Stimulated activated CD8-positive, alpha-beta memory T cell treated with anti-CD3 and anti-CD28 coated beads, Interleukin-15, amount 100 ng/mL, for 24 hours (primary cell): ENCODE data around the gene UBALD2.
"Not testable (repeated sequence)": the region's sequence is repeated elsewhere in the genome, so short reads cannot be mapped to it uniquely, and the experiment has no call there.

Experiments
- DNase-seq: peaks from one replicate; pipeline ENCODE4 v3.0.0-alpha.2; 2020; ENCODE audit warnings: low read depth

UBALD2 gene

DNA sequence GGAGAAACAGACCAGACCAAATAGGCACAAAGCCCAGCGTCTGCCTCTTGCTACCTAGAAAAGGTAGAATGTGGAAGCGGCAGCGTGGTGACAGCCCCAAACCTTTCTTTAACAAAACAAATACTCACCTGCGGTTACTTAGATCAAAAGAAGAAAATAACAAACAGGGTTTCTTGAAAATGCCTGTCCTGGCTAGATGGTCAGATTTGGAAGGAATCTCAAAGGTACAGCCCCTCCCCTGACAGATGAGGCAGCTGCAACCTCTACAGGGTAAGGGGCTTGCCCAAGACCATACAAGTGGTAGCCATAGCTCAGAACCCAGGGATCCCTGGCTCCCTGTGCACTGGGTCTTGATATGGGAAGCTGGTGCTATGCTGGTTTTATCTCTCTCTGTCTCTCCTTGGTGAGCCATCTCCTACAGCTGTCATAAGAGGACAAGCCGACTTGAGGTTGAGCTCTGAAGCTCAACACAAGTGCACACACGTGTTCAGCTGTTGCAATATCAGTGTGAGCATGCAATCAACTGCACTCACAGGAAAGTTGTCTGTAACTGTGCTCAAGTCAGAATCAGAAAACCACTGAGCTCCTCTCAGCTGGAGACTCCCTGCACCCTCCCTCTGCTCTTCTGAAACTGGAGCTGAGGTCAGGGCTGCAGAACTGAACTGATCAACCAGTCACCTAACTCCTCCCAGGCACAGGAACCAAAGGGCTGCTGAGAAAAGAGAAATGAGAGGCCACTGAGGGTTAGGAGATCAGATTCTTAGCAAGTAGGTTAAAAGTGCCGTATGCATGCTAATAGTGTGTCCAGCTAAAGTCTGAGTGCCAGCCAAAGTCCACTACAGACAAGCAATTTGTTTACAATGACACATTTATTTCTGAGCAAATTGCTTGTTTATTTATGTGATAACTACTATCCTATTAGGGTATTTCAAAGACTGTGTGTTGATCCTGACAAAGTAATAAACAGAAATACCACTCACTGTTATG lies 18.8 kb upstream of the UBALD2 start:
- no peak for DNase-seq

DNA sequence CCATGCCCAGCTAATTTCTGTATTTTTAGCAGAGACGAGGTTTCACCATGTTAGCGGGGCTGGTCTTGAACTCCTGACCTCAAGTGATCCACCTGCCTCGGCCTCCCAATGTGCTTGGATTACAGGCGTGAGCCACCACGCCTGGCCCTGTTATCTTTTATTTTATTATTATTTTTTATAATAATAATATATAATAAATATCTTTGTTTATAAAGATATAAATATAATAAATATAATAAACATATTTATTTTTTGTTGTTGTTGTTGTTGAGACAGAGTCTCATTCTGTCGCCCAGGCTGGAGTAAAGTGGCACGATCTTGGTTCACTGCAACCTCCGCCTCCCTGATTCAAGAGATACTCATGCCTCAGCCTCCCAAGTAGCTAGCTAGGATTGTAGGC lies 17.8 kb upstream of the UBALD2 start:
- DNase-seq, result no peak

DNA sequence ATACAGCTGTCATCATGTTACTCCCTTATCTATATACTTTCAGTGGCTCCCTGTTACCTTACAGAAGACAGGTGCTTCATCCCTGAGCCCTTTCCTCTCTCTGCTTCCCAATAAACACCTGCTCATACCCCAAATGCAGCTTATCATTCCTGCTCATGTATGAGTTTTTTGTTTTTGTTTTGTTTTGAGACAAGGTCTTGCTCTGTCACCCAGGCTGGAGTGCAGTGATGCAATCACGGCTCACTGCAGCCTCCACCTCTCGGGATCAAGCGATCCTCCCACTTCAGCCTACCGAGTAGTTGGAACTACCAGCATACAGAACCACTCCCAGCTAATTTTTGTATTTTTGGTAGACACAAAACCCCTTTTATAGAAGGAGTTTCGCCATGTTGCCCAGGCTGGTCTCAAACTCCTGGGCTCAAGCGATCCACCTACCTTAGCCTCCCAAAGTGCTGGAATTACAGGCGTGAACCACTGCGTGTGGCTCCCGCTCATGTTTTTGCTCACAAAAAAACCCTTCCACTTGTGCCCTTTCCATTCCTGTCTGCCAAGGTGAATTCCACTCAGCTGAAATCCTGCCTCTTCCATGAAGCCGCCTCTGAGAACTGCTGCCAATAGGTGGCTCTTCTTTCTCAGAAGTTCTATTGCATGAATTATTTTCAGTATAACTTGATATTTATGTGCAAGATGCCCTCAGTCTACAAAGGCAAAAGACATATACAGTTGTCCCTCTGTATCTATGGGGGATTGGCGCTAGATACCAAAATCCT lies 16.9 kb upstream of the UBALD2 start:
- DNase-seq, result no peak

DNA sequence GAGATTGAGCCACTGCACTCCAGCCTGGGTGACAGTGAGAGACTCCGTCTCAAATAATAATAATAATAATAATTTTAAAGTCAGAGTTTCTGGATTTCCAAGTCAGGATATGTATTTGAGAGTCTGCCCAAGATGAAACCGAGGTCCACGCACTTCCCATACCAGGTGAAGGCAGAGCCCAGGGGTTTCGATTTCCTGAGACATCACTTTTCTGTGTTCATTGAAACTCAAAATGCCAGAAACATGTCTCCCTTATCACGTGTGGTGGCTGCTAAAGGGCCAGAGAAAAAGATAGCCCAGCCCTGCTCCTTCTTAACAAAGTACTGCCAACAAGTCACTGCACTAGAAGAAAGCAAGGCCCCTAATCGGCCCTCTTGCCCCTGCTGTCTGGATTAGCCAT lies 15.0 kb upstream of the UBALD2 start:
- no peak for DNase-seq

DNA sequence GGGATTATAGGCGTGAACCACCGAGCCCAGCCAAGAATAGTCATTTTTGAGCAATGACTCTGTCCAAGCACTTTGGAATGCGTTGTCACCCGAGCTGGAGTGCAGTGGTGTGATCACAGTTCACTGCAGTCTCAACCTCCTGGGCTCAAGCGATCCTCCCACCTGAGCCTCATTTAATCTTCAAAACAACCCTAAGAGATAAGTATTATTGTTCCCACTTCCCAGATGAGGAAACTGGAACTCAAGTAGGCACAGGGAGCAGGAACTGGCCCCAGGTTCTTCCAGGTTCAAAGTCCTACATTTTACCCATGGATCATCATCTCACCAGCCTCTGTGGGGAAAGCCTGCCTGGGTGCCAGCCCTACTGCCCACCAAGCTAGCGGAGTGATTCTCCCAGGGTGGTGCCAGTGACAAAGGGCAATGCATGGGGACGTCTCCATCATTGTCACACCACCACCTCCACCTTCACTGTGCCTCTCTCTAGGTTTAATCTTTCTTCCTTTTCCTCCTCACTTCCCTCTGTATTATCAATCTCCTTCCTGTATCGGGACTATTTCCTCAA lies 13.6 kb upstream of the UBALD2 start:
- no peak for DNase-seq

DNA sequence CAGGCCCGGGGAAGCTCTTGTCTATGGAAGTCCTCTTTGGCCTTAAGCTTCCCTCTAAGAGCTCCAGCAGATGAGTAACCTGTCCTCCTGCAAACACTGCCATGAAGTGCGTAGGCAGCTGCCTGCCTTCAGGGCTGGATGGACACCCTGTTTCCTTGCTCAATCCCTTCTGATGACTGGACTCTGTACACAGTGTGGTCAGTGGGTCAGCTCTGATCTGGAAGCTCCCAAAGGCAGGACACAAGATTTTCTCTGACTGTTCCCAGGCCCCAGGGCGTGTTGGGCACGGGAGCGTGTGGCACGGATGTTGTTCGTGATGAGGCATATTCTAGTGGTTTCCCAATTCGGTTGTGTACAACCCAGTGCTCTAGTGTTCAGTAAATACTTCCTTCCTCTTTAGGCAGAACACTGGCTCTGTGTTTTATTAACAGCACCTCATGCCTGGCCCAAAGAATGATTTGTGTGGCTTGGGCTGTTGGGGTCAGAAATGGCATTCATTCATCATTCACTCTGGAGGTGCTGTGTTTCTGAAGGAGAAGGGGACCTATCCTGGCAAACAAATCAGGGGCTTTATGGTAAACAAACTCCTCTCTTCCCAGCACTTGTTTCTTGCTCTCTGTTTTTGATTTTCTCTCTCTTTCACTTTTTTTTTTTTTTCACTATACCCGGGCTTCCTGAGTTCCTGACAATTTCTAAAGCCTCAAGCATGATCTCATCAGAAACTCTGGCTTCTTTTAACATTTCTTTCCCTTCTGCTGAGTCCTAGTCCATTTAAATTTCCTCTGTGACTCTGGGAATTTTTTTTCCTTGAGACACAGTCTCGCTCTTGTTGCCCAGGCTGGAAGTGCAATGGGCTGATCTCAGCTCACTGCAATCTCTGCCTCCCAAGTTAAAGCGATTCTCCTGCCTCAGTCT lies 12.9 kb upstream of the UBALD2 start:
- DNase-seq, result no peak

DNA sequence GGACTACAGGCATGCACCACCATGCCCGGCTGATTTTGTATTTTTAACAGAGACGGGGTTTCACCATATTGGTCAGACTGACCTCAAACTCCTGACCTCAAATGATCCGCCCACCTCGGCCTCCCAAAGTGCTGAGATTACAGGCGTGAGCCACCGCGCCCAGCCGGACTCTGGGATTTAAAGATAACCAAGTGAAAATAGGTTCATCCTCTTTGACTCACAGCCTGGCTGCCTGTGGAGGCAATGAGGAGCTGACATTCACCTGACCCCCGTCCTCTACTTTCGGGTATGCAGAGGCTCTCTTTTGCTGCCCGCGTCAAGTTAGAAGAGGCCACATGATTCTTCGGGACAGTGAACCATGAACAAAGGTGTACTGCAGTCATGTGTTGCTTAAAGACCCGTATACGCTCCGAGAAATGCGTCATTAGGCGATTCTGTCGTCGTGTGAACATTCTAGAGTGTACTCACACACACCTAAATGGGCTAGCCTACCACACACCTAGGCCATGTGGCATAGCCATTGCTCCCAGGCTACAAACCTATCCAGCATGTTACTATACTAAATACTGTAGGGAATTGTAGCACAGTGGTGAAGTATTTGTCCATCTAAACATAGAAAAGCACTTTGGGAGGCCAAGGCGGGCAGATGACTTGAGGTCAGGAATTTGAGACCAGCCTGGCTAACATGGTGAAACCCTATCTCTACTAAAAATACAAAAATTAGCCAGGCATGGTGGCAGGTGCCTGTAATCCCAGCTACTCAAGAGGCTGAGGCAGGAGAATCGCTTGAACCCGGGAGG lies 12.0 kb upstream of the UBALD2 start:
- DNase-seq, result not testable (repeated sequence)

DNA sequence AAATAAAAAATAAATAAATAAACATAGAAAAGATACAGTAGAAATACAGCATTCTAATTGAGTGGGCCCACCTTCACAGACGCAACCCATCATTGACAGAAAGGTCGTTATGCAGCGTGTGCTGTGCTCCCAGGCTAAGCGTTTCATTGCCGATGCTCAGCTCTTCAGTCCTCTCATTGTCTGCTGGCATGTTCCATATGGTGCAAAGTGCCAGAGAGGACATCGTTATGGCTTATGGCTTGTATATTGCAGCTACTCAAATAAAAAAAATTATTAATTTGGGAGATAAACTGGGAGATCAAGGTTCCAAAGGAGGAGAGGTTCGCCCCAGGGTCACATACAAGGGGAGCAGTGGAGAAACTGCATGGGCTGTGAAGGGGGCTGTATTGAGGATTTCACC lies 11.3 kb upstream of the UBALD2 start:
- no peak for DNase-seq

DNA sequence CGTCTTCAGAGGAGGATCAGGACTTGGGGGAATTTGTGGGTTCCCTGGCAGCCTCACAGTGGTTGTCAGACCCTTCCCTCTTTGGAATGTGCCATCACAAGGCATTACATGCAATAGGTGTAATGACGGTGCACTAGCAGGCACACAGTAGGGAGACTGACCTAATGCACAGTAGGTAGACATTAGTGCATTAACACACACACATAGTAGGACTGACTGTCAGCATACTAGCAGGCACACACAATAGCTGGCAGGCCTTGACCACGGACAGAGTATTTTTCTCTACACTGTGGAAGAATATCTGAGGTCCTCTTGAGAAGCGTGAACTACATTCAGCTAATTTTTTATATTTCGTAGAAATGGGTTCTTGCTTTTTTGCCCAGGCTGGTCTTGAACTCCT lies 10.9 kb upstream of the UBALD2 start:
- DNase-seq, result no peak

DNA sequence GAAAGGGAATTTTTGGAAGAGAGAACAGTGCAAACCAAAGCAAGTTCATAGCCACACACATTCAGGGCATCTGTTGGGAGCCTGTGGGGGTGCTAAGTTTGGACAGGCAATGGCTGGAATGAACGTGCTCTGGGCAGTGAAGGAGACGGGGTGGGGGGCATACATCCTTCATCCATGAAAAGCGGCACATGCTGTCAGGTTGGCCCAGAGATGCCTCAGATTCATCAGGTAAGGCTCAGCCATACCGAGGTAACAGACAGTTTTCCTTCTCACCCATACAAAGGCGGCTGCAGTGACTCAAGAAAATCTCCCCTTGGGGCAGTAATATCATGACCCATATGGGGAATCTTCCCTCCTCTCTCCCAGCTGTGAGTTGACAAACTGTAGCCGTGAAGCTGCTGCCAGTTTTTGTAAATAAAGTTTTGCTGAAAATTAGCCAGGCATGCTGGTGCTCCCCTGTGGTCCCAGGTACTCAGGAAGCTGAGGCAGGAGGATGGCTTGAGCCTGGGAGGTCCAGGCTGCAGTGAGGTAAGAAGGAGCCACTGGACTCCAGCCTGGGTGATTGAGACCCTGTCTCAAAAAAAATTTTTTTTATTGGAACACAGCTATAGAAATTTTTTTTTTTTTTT lies 9.2 kb upstream of the UBALD2 start:
- DNase-seq, result no peak

DNA sequence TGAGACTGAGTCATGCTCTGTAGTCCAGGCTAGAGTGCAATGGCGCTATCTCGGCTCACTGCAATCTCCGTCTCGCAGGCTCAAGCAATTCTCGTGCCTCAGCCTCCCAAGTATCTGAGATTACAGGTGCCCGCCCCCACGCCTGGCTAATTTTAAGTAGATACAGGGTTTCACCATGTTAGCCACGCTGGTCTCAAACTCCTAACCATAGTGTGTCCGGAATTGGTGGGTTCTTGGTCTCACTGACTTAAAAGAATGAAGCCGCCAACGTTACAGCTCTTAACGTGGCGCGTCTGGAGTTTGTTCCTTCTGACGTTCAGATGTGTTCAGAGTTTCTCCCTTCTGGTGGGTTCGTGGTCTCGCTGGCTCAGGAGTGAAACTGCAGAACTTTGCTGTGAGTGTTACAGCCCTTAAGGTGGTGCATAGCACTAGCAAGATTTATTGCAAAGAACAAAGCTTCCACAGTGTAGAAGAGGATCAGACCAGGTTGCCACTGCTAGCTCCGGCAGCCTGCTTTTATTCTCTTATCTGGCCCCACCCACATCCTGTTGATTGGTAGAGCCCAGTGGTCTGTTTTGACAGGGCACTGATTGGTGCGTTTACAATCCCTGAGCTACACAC lies 8.6 kb upstream of the UBALD2 start:
- DNase-seq, result not testable (repeated sequence)

DNA sequence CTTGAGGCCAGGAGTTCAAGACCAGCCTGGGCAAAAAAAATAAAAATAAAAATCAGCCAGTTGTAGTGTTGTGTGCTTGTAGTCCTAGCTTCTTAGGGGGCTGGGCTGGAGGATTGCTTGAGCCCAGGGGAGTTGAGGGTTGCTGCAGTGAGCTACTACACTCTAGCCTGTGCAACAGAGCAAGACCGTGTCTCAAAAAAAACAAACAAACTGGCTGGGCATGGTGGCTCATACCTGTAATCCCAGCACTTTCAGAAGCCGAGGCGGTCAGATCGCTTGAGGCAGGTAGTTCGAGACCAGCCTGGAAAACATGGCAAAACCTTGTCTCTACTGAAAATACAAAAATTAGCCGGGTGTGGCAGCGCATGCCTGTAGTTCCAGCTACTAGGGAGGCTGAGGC lies 4.9 kb upstream of the UBALD2 start:
- DNase-seq, result no peak

DNA sequence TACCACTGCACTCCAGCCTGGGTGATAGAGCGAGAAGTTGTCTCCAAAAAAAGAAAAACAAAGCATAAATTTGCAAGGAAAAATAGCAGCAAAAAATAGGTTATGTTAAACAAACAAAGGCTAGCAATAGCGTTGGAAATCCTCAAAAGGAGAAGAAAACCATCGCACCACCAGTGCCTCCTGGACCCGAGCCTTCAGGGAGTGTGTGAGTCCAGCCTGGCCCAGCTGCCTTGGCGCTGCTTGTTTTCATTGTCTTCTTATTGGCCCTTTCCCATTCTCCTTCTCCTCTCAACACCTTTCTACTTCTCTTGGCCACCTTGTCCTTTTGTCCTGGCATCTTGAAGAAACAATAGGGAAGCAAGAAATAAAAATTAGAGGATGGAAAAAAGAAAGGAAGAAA lies 4.5 kb upstream of the UBALD2 start:
- DNase-seq, result no peak

DNA sequence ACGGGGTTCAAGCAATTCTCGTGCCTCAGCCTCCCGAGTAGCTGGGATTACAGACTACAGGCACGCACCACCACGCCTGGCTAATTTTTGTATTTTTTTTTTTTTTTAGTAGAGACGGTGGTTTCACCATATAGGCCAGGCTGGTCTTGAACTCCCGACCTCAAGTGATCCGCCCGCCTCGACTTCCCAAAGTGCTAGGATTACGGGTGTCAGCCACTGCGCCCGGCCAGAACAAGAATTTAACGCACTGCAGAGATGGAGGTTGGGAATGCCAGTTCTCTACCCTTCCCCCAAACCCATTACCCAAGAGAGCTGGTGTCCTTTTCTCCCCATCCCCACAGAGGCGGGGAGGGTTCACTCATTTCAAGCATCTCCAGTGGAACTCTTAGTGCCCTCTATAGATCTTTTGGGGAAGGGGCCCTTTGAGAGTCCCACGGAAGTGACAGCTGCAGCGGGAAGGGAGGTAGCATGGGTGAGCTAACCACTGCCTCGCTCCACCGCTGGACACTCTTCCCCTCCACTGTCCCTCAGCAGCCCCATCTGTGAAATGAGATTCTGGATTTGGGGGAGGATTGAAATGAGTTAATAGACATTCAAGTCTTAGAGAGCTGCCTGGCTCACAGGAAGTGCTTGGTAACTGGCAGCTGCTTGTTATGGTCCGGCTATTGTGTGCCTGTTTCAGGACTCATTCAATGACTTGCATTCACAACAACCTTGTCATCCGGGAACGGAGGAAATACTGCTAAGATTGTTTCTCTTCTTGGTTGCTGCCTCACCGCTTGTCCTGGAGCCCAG lies 3.5 kb upstream of the UBALD2 start:
- no peak for DNase-seq

DNA sequence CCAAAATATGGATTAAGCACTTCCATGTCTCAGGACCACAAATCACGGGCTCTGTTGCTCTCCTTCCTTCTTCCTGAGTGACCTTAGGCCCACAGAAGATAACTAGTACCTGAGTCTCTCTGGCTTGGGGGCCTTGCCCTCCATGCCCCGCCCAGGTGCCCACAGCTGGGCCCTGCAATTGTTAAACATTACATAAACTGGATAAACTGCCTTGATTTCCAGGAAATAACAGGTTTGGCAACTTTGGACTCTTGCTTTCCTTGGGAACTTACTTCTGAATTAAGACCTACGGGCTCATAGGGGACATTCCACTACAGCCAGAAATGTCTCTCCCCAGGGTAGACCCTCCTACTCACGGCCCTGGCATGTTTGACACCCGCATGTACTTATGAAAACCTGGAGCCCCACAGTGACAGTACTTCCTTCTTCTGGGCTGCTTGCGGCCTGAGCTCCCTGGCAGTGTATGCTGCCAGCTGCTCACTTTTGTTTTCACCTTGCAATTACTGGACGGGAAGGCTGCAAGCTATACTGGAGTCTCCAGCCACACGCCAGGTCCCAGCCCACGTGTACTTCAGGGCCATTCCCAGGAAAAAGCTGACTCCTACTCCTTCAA lies 2.3 kb upstream of the UBALD2 start:
- no peak for DNase-seq

DNA sequence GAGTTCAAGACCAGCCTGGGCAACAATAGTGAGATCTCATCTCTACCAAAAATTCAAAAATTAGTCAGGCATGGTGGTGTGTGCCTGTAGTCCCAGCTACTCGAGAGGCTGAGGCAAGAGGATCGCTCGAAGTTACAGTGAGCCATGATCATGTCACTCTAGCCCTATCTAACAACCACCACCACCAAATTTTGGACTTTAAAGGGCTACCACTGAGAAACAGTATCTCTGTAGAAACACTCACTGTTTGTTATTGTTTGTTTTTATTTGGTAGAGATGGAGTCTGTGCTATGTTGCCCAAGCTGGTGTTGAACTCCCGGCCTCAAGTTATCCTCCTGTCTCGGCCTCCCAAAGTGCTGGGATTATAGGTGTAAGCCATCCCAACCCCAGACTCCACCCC lies 1.3 kb upstream of the UBALD2 start:
- DNase-seq, result no peak

DNA sequence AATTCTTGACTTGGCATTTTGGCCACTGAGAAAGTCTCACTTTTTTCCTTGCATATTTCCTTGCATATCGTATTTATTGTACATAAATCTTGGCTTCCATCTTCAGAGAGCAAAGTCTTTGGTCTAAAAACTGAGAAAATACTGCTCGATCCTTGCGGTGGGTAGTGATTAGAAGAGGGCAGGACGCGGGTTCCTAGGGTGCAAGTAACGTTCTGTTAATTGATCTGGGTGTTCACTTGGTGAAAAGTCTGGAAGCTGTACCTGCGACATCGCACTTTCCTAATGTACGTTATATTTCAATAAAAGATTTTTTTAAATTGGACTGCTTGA lies 758 bp upstream of the UBALD2 start:
- no peak for DNase-seq

DNA sequence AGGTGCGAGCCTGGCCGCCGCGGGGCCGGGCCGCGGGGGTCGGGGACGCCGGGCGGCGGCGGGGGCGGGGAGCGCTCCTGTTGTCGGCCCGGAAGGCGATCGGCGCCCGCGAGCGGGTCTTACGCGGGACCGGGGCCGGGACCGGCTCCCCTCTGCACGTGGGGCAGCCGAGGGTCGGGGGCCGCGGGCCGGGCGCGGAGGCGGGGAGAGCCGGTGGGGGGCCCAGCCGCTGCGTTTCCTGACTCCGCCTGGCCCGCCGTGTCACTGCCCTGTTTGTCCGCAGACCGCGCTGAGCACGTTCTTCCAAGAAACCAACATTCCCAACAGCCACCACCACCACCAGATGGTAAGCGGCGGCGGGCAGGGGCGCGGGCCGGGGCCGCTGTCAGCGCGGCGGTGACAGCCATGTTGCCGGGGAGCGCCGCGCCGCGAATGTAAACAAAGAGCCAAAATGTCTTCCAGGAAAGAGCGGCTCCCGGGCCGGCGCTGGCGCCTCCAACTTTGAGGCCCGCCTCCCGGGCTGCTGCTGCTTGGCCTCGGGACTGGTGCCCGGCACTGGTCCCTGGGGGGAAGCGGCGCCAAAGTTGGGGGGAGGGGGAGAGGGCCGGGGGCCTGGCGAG lies 586 bp downstream of the UBALD2 start:
- DNase-seq, result no peak
